SK-N-SH (cell line): ENCODE results near the gene CFAP206. TPM values are rescaled to one million over a fixed set of nuclear protein-coding genes. Genes with fewer than 3 reads are reported as not detected.

ENCODE experiments used
- CTCF ChIA-PET: fragments of 300-600, 350-600 bp; formaldehyde crosslinking; extraction: SDS; loops from one replicate; lab custom pipeline; 2021; lab: Yijun Ruan, JAX
- POLR2A ChIA-PET: fragments of 350-600 bp; sonication (Branson Sonifier 250); formaldehyde crosslinking; extraction: SDS; loops from one replicate; lab custom pipeline; 2020; ENCODE audit warnings: antibody characterized with exemption, inconsistent platforms; lab: Yijun Ruan, JAX
- DNase-seq: peaks from one replicate; pipeline ENCODE4 v3.0.0; 2012
- H2AFZ ChIP-seq: fragments of 200-600 bp; sonication (generic); 2 replicates; pipeline ENCODE4 v1.8.1; 2016; ENCODE audit warnings: antibody characterized with exemption, mild to moderate bottlenecking, low read depth
- H3F3A ChIP-seq: fragments of 200-600 bp; sonication (generic); replicated peaks from 2 replicates; pipeline ENCODE3; 2016; ENCODE audit warnings: antibody characterized with exemption, mild to moderate bottlenecking; ENCODE audit not compliant: insufficient read depth
- H3K27ac ChIP-seq, 2 experiments: fragments of 200-500 bp in 1 of 2; fragments of 200-600 bp in 1 of 2; sonication (Bioruptor generic) in 1 of 2; sonication (generic), shearing (Covaris generic) in 1 of 2; 2 replicates each; pipeline versions ENCODE4 v1.5.1 to v1.6.1; 2014 to 2016; ENCODE audit warnings: low read depth in 2 of 2, inconsistent platforms in 1 of 2, low read length in 1 of 2, mild to moderate bottlenecking in 1 of 2, mixed read lengths in 1 of 2
- H3K27me3 ChIP-seq: fragments of 200-600 bp; sonication (generic), shearing (Covaris generic); 2 replicates; pipeline ENCODE4 v1.6.1; 2016; ENCODE audit warnings: mixed run types; ENCODE audit not compliant: insufficient read depth
- H3K36me3 ChIP-seq, 2 experiments: fragments of 200-500 bp in 1 of 2; fragments of 200-600 bp in 1 of 2; sonication (Bioruptor generic) in 1 of 2; sonication (generic) in 1 of 2; replicated peaks in 1 of 2; 2 replicates each; pipeline versions ENCODE3 to v1.5.1; 2014 to 2016; ENCODE audit warnings: low read length in 1 of 2, mild to moderate bottlenecking in 1 of 2; ENCODE audit not compliant: insufficient read depth in 2 of 2, control insufficient read depth in 1 of 2
- H3K4me1 ChIP-seq, 2 experiments: fragments of 200-500 bp in 1 of 2; fragments of 200-600 bp in 1 of 2; sonication (Bioruptor generic) in 1 of 2; sonication (generic), shearing (Covaris generic) in 1 of 2; 2 replicates each; pipeline versions ENCODE4 v1.5.1 to v1.6.1; 2014 to 2016; ENCODE audit warnings: low read depth in 1 of 2, low read length in 1 of 2, mixed run types in 1 of 2; ENCODE audit not compliant: insufficient read depth in 2 of 2, control insufficient read depth in 1 of 2
- H3K4me2 ChIP-seq: fragments of 200-600 bp; sonication (generic), shearing (Covaris generic); 2 replicates; pipeline ENCODE4 v1.6.1; 2017; ENCODE audit warnings: mixed run types
- H3K4me3 ChIP-seq, 2 experiments: fragments of 200-500 bp in 1 of 2; fragments of 200-600 bp in 1 of 2; sonication (Bioruptor generic) in 1 of 2; sonication (generic), shearing (Covaris generic) in 1 of 2; 2 replicates each; pipeline versions ENCODE4 v1.5.1 to v1.8.1; 2014 to 2016; ENCODE audit warnings: low read depth in 2 of 2, inconsistent platforms in 1 of 2, low read length in 1 of 2, mild to moderate bottlenecking in 1 of 2, mixed read lengths in 1 of 2, moderate library complexity in 1 of 2
- H3K79me2 ChIP-seq: fragments of 200-600 bp; sonication (generic); 2 replicates; pipeline ENCODE4 v1.8.1; 2017; ENCODE audit warnings: mild to moderate bottlenecking; ENCODE audit not compliant: insufficient read depth
- H3K9ac ChIP-seq: fragments of 200-600 bp; sonication (generic); 2 replicates; pipeline ENCODE4 v1.6.1; 2017; ENCODE audit warnings: mixed run types
- H3K9me2 ChIP-seq: fragments of 200-600 bp; sonication (generic); 2 replicates; pipeline ENCODE4 v1.6.1; 2017; ENCODE audit warnings: mixed run types
- H3K9me3 ChIP-seq: fragments of 200-600 bp; sonication (generic); 2 replicates; pipeline ENCODE4 v1.6.1; 2017; ENCODE audit warnings: mixed run types, mild to moderate bottlenecking, moderate library complexity
- H4K20me1 ChIP-seq: fragments of 200-600 bp; sonication (generic); 2 replicates; pipeline ENCODE4 v1.6.1; 2017; ENCODE audit warnings: mild to moderate bottlenecking, mixed run types; ENCODE audit not compliant: insufficient read depth
- CTCF ChIP-seq: fragments of 200-600 bp; sonication (generic); IDR thresholded peaks from 2 replicates; pipeline ENCODE4 v1.6.1; 2017; ENCODE audit warnings: antibody characterized with exemption, mild to moderate bottlenecking, moderate library complexity
- EZH2phosphoT487 ChIP-seq: fragments of 200-600 bp; sonication (generic); IDR thresholded peaks from 2 replicates; pipeline ENCODE4 v1.6.1; 2017; ENCODE audit warnings: low read depth, mixed run types, mild to moderate bottlenecking, antibody characterized with exemption, moderate library complexity, borderline replicate concordance
- FOXM1 ChIP-seq: IDR thresholded peaks from 2 replicates; pipeline ENCODE4 v1.4.0; 2012; ENCODE audit warnings: low read depth, mild to moderate bottlenecking
- GABPA ChIP-seq: IDR thresholded peaks from 2 replicates; pipeline ENCODE4 v1.4.0; 2012; ENCODE audit warnings: low read depth, mild to moderate bottlenecking
- GATA2 ChIP-seq: sonication (generic); formaldehyde crosslinking; IDR thresholded peaks from 2 replicates; pipeline ENCODE4 v1.5.0; 2020; ENCODE audit warnings: mild to moderate bottlenecking, missing genetic modification reagents
- IRF3 ChIP-seq: fragments of 150-350 bp; IDR thresholded peaks from 2 replicates; pipeline ENCODE4 v1.6.1; 2016; ENCODE audit warnings: mild to moderate bottlenecking, low read depth, low read length
- JUND ChIP-seq: IDR thresholded peaks from 2 replicates; pipeline ENCODE4 v1.4.0; 2012
- MEF2A ChIP-seq: IDR thresholded peaks from 2 replicates; pipeline ENCODE4 v1.4.0; 2012; ENCODE audit warnings: low read depth, borderline replicate concordance
- MXI1 ChIP-seq: IDR thresholded peaks from 2 replicates; pipeline ENCODE4 v1.6.1; 2012; ENCODE audit warnings: mild to moderate bottlenecking, low read depth, low read length, improper control_type of control experiment
- NFIC ChIP-seq: IDR thresholded peaks from 2 replicates; pipeline ENCODE4 v1.4.0; 2012; ENCODE audit warnings: borderline replicate concordance
- PBX3 ChIP-seq: IDR thresholded peaks from 2 replicates; pipeline ENCODE4; 2012
- RCOR1 ChIP-seq: fragments of 150-350 bp; IDR thresholded peaks from 2 replicates; pipeline ENCODE4 v1.6.1; 2017; ENCODE audit warnings: antibody characterized with exemption, low read length
- RFX5 ChIP-seq: IDR thresholded peaks from 2 replicates; pipeline ENCODE4 v1.6.1; 2012; ENCODE audit warnings: mild to moderate bottlenecking, improper control_type of control experiment, low read length
- RXRA ChIP-seq: IDR thresholded peaks from 2 replicates; pipeline ENCODE4 v1.4.0; 2012; ENCODE audit warnings: low read depth, mild to moderate bottlenecking, borderline replicate concordance
- SMC3 ChIP-seq: IDR thresholded peaks from 2 replicates; pipeline ENCODE4 v1.6.1; 2012; ENCODE audit warnings: low read depth, low read length, improper control_type of control experiment
- TAF1 ChIP-seq: IDR thresholded peaks from 2 replicates; pipeline ENCODE4 v1.6.1; 2012; ENCODE audit warnings: low read depth, mild to moderate bottlenecking, low read length, moderate library complexity, borderline replicate concordance
- WGBS: methylation state at CpG from one replicate; pipeline ENCODE4 v1.1.6; 2017; ENCODE audit warnings: low lambda C conversion rate; 5-methylcytosine and 5-hydroxymethylcytosine counted together
- polyA plus RNA-seq, 3 experiments: library from polyadenylated mRNA; depleted of rRNA; stranded (reverse); fragments of >200 nt; gene quantifications; 2 replicates each; pipeline ENCODE4 v1.2.3, GENCODE V29; 2012
- TF ChIP-seq, protein P1 (sequence below): IDR thresholded peaks from 2 replicates; pipeline ENCODE4 v1.4.0; 2012; ENCODE audit warnings: low read depth, borderline replicate concordance

CFAP206 gene
- polyA plus RNA-seq, 1 of the 3 experiments (the other 2 are of a cell fraction), result 0.46 TPM

DNA sequence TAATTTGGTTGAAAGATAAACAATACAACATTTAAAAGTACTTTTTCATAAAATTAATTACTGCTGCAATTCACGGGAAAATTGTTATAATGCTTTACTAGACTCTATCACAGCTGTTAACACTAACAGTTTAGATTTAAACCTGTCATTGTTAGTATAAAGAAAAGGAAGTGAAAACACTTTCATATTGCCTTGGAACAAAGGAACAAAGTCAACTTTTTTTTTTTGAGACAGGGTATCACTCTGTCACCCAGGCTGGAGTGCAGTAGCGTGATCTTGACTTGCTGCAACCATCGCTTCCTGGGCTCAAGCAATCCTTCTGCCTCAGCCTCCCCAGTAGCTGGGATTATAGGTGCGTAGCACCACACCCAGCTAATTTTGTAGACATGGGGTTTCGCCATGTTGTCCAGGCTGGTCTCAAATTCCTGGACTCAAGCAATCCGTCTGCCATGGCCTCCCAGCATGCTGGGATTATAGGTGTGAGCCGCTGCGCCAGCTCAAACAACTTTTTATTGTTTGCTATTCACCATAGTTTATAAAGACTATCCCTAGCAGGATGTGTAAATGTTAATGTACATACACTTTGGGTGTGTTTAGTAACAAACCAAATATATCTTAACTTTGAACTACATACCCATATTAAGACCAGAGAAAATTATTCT, 87.1 kb downstream of the CFAP206 start:
- Histone ChIP-seq H3K79me2 (no peaks in the 10 kb centered on the region), H3K4me1 (no peaks in the 10 kb centered on the region), H3K4me2 (no peak overlapping the region), H3F3A (peaks cover 6% of the 10 kb centered on the region), H3K27me3 (no peaks in the 10 kb centered on the region), H3K9ac (no peak overlapping the region), H3K9me3 (no peaks in the 10 kb centered on the region), H3K36me3 (peaks cover 8 to 26% of the 10 kb centered on the region in 2 experiments), H3K9me2 (no peaks in the 10 kb centered on the region), H4K20me1 (no peaks in the 10 kb centered on the region)
- no peak for DNase-seq
- POLR2A ChIA-PET, result no interaction called here
- CTCF ChIA-PET, result interaction anchor here (0.6 kb wide), 1 partner anchor 1363 kb away, joined by 4 read pairs; no protein-coding TSS in a partner anchor
- TF ChIP-seq JUND (no peak), TAF1 (no peak), PBX3 (no peak), FOXM1 (no peak), RXRA (no peak), MXI1 (no peak), NFIC (no peak), RFX5 (no peak)
- TF ChIP-seq, protein P1, sequence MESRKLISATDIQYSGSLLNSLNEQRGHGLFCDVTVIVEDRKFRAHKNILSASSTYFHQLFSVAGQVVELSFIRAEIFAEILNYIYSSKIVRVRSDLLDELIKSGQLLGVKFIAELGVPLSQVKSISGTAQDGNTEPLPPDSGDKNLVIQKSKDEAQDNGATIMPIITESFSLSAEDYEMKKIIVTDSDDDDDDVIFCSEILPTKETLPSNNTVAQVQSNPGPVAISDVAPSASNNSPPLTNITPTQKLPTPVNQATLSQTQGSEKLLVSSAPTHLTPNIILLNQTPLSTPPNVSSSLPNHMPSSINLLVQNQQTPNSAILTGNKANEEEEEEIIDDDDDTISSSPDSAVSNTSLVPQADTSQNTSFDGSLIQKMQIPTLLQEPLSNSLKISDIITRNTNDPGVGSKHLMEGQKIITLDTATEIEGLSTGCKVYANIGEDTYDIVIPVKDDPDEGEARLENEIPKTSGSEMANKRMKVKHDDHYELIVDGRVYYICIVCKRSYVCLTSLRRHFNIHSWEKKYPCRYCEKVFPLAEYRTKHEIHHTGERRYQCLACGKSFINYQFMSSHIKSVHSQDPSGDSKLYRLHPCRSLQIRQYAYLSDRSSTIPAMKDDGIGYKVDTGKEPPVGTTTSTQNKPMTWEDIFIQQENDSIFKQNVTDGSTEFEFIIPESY, result no peak
- TF ChIP-seq, all 33 proteins: peak for 0
- H3K27ac ChIP-seq, result no peak overlapping the region
- H2AFZ ChIP-seq, result no peak overlapping the region
- WGBS, result 96% methylated on average over 6 of the region's 8 CpGs
- H3K4me3 ChIP-seq, result no peak overlapping the region

GRCh38 chr6:87498048-87498447, 90.3 kb downstream of the CFAP206 start:
- Histone ChIP-seq H3K27ac (no peak overlapping the region), H4K20me1 (no peaks in the 10 kb centered on the region), H3F3A (no peaks in the 10 kb centered on the region), H3K4me3 (no peak overlapping the region), H2AFZ (no peak overlapping the region), H3K4me2 (no peak overlapping the region), H3K9me2 (no peaks in the 10 kb centered on the region), H3K9me3 (no peaks in the 10 kb centered on the region), H3K79me2 (no peaks in the 10 kb centered on the region), H3K36me3 (peaks cover 19 to 22% of the 10 kb centered on the region in 2 experiments)
- DNase-seq, result no peak
- POLR2A ChIA-PET, result no interaction called here
- no peak for TF ChIP-seq GATA2
- TF ChIP-seq NFIC, result no peak
- no peak for TF ChIP-seq GABPA
- no peak for TF ChIP-seq CTCF
- TF ChIP-seq EZH2phosphoT487, result no peak
- no peak for TF ChIP-seq RXRA
- no peak for TF ChIP-seq MEF2A
- no peak for TF ChIP-seq FOXM1
- no peak for TF ChIP-seq MXI1
- no peak for TF ChIP-seq IRF3
- TF ChIP-seq SMC3, result no peak
- TF ChIP-seq, protein P1, result no peak
- TF ChIP-seq RCOR1, result no peak
- TF ChIP-seq, all 33 proteins: peak for 0
- CTCF ChIA-PET, result interaction anchor here (1.2 kb wide), 1 partner anchor 431 kb away, joined by 3 read pairs; no protein-coding TSS in a partner anchor
- no peaks in the 10 kb centered on the region for H3K27me3 ChIP-seq
- H3K9ac ChIP-seq, result no peak overlapping the region
- H3K4me1 ChIP-seq, result no peaks in the 10 kb centered on the region
